ENCODE results near the gene CSAD.

DNA sequence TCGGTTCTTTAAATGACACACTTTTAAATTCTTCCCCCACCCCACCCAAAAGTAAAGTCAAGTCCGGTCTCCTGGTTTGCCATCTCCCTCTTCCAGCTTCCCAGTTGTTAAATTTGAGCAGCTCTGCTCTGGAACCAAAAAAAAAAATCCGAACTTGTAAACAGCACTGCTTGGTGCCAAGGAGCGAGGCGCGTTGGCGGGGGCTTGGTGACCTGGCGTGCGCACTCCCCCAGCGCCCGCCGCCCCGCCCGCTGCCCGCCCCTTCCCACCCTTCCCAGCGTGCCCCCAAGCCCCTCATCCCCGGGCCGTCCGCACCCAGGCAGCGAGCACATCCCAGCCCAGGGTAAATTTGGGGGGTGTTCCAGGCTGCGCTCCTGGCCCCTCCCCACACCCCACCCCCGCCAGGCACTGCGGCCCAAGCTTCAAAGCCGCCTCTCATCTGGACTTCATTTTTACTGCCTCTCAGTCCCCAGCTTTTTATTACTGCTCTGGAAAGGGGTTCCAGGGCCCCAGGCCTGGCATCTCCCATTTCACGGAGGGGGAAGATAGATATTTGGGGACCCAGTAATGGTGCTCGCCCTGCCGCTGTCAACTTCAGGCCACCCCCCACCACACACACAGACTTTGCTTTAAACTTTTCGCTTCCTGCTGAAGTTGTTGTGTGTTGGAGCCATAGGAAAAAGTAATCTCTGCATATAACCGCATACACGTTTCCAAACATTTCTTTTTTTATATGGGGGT, 38.0 kb upstream of the CSAD start:
- TF ChIP-seq, protein P1, sequence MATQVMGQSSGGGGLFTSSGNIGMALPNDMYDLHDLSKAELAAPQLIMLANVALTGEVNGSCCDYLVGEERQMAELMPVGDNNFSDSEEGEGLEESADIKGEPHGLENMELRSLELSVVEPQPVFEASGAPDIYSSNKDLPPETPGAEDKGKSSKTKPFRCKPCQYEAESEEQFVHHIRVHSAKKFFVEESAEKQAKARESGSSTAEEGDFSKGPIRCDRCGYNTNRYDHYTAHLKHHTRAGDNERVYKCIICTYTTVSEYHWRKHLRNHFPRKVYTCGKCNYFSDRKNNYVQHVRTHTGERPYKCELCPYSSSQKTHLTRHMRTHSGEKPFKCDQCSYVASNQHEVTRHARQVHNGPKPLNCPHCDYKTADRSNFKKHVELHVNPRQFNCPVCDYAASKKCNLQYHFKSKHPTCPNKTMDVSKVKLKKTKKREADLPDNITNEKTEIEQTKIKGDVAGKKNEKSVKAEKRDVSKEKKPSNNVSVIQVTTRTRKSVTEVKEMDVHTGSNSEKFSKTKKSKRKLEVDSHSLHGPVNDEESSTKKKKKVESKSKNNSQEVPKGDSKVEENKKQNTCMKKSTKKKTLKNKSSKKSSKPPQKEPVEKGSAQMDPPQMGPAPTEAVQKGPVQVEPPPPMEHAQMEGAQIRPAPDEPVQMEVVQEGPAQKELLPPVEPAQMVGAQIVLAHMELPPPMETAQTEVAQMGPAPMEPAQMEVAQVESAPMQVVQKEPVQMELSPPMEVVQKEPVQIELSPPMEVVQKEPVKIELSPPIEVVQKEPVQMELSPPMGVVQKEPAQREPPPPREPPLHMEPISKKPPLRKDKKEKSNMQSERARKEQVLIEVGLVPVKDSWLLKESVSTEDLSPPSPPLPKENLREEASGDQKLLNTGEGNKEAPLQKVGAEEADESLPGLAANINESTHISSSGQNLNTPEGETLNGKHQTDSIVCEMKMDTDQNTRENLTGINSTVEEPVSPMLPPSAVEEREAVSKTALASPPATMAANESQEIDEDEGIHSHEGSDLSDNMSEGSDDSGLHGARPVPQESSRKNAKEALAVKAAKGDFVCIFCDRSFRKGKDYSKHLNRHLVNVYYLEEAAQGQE (IDR thresholded peaks at IDR 0.05; ENCODE audit: insufficient read depth in 1 of 2, low read depth in 2 of 2, low read length in 2 of 2): no peak
- no peak for TF ChIP-seq POLR2AphosphoS5 (IDR thresholded peaks at IDR 0.05; ENCODE audit: low read depth, low read length)
- no peak for TF ChIP-seq SIN3A (IDR thresholded peaks at IDR 0.05; ENCODE audit: borderline replicate concordance, insufficient read depth, low read length)
- no peak for TF ChIP-seq FOXP2 (optimal IDR thresholded peaks at IDR 0.05; ENCODE audit: borderline replicate concordance, extremely low read depth, extremely low read length, insufficient read depth)

All from PFSK-1 (cell line).